Glutamatergic neuron (in vitro differentiated cells): ENCODE measurements around the gene RENBP. TPM values are rescaled to one million over a fixed set of nuclear protein-coding genes. Genes with fewer than 3 reads are reported as not detected.

Experiments
- DNase-seq: peaks from one replicate; pipeline ENCODE4 v3.0.0; 2022
- H3K27ac Mint-ChIP-seq: one replicate; pipeline ENCODE4 v1.8.0; 2020; ENCODE audit warnings: mild to moderate bottlenecking, mixed read lengths, inconsistent platforms; ENCODE audit not compliant: unreplicated experiment
- H3K27me3 Mint-ChIP-seq: one replicate; pipeline ENCODE4 v1.8.0; 2020; ENCODE audit warnings: mild to moderate bottlenecking, moderate library complexity, mixed read lengths, inconsistent platforms; ENCODE audit not compliant: unreplicated experiment
- H3K36me3 Mint-ChIP-seq: one replicate; pipeline ENCODE4 v1.8.0; 2020; ENCODE audit warnings: mild to moderate bottlenecking, mixed read lengths, inconsistent platforms; ENCODE audit not compliant: unreplicated experiment
- H3K4me1 Mint-ChIP-seq: one replicate; pipeline ENCODE4 v1.8.0; 2020; ENCODE audit warnings: mild to moderate bottlenecking, low read depth, mixed read lengths, inconsistent platforms; ENCODE audit not compliant: unreplicated experiment
- H3K4me3 Mint-ChIP-seq: one replicate; pipeline ENCODE4 v1.8.0; 2020; ENCODE audit warnings: mild to moderate bottlenecking, mixed read lengths, inconsistent platforms; ENCODE audit not compliant: unreplicated experiment
- H3K9me3 Mint-ChIP-seq: one replicate; pipeline ENCODE4 v1.8.0; 2020; ENCODE audit warnings: mild to moderate bottlenecking, moderate library complexity, mixed read lengths, inconsistent platforms; ENCODE audit not compliant: unreplicated experiment
- total RNA-seq: library from RNA; stranded (reverse); fragmentation: NEBNext Ultra II Directional; extraction: Animal tissue kit (Norgen Biotek cat#: 25700); gene quantifications from one replicate; pipeline ENCODE4 v1.2.1, GENCODE V29; 2021; ENCODE audit not compliant: unreplicated experiment
- TF ChIP-seq, protein P1 (sequence below): fragments of 200-600 bp; sonication (generic); IDR thresholded peaks from one replicate; pipeline ENCODE4 v1.5.0; 2021; ENCODE audit not compliant: partially characterized antibody, unreplicated experiment

The RENBP gene
- total RNA-seq, 1 donor from 2014 or later: 16.1 TPM

DNA sequence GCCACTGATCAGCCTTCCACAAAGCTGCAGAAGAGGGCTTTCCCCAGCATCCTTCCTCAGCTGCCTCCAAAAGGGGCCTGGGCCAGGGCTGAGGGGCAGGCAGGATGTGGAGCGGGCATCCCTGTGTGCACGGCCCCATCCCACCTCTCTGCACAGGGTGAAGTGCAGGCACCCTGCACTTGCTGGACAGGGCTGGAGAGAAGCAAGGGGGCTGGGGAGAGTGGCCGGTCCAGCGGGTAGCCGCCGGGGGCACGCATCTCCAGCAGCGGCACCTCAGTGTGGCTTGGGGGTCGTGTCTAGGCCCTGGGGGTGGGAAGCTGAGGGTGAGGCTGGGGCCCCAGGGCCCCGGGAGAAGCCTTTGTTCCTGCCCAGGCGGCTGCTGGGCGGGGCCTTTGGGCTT is 37.0 kb downstream of the RENBP start:
- no peak overlapping the region for H3K27ac Mint-ChIP-seq
- peaks cover 5% of the 10 kb centered on the region for H3K4me1 Mint-ChIP-seq
- peaks cover 2% of the 10 kb centered on the region for H3K27me3 Mint-ChIP-seq
- TF ChIP-seq, protein P1, sequence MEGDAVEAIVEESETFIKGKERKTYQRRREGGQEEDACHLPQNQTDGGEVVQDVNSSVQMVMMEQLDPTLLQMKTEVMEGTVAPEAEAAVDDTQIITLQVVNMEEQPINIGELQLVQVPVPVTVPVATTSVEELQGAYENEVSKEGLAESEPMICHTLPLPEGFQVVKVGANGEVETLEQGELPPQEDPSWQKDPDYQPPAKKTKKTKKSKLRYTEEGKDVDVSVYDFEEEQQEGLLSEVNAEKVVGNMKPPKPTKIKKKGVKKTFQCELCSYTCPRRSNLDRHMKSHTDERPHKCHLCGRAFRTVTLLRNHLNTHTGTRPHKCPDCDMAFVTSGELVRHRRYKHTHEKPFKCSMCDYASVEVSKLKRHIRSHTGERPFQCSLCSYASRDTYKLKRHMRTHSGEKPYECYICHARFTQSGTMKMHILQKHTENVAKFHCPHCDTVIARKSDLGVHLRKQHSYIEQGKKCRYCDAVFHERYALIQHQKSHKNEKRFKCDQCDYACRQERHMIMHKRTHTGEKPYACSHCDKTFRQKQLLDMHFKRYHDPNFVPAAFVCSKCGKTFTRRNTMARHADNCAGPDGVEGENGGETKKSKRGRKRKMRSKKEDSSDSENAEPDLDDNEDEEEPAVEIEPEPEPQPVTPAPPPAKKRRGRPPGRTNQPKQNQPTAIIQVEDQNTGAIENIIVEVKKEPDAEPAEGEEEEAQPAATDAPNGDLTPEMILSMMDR: no peak
- no peaks in the 10 kb centered on the region for H3K9me3 Mint-ChIP-seq
- no peak for DNase-seq
- no peaks in the 10 kb centered on the region for H3K36me3 Mint-ChIP-seq
- no peak overlapping the region for H3K4me3 Mint-ChIP-seq

GRCh38 chrX:153906126-153906917 is 38.1 kb downstream of the RENBP start:
- peaks cover 10% of the 10 kb centered on the region for H3K4me1 Mint-ChIP-seq
- H3K27ac Mint-ChIP-seq: no peak overlapping the region
- TF ChIP-seq, protein P1: no peak
- H3K4me3 Mint-ChIP-seq: no peak overlapping the region
- H3K36me3 Mint-ChIP-seq: no peaks in the 10 kb centered on the region
- DNase-seq: no peak
- H3K27me3 Mint-ChIP-seq: peaks cover 2% of the 10 kb centered on the region
- no peaks in the 10 kb centered on the region for H3K9me3 Mint-ChIP-seq

DNA sequence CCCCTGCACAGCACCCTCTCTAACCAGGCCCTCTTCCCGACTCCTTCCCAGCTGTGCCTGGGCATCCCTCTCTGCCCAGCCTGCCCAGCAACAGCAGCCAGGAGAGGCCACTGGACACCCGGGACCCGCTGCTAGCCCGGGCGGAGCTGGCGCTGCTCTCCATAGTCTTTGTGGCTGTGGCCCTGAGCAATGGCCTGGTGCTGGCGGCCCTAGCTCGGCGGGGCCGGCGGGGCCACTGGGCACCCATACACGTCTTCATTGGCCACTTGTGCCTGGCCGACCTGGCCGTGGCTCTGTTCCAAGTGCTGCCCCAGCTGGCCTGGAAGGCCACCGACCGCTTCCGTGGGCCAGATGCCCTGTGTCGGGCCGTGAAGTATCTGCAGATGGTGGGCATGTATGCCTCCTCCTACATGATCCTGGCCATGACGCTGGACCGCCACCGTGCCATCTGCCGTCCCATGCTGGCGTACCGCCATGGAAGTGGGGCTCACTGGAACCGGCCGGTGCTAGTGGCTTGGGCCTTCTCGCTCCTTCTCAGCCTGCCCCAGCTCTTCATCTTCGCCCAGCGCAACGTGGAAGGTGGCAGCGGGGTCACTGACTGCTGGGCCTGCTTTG is 38.9 kb downstream of the RENBP start:
- peaks cover 4% of the 10 kb centered on the region for H3K27me3 Mint-ChIP-seq
- H3K4me1 Mint-ChIP-seq: peaks cover 14% of the 10 kb centered on the region
- H3K27ac Mint-ChIP-seq: no peak overlapping the region
- DNase-seq: no peak
- no peaks in the 10 kb centered on the region for H3K9me3 Mint-ChIP-seq
- TF ChIP-seq, protein P1: no peak
- no peak overlapping the region for H3K4me3 Mint-ChIP-seq
- H3K36me3 Mint-ChIP-seq: no peaks in the 10 kb centered on the region

GRCh38 chrX:153903991-153904957 is 40.2 kb downstream of the RENBP start, which contains the start of gene AVPR2:
Gene AVPR2 (plus strand): TSS chrX:153904673. CDS start chrX:153905146, 473 bp downstream.
- no peak for DNase-seq
- Mint-ChIP-seq H3K4me1 (peaks cover 15% of the 10 kb centered on the region), H3K9me3 (no peaks in the 10 kb centered on the region), H3K27me3 (peaks cover 4% of the 10 kb centered on the region), H3K36me3 (no peaks in the 10 kb centered on the region), H3K27ac (no peak within 1 kb of the TSS), H3K4me3 (no peak within 1 kb of the TSS)
- TF ChIP-seq, protein P1: no peak
